ENCODE data around the gene OR4D6. TPM values are rescaled to one million over a fixed set of nuclear protein-coding genes. Genes with fewer than 3 reads are reported as not detected.

OR4D6 gene
- total RNA-seq, 1 donor from 2014 or later: not detected

DNA sequence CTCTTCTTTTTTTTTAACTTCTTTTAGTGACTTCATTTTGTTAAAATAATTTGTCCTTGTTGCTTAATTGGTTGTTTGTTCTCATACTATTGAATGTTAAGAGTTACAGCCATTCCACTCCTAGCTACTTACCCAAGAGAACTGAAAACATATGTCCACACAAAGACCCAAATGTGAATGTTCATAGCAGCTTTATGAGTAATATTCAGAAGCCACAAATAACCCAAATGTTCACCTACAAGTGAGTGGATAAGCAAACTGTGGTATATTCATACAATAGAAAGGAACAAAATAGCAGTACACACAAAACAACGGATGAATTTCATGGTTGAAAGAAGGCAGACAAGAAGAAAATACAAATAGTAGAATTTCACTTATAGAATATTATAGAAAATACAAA, 45.2 kb downstream of the OR4D6 start:
- intact Hi-C loops (cut with DNase I): no loop called here
- DNase-seq (ENCODE audit: low spot score): no peak

DNA sequence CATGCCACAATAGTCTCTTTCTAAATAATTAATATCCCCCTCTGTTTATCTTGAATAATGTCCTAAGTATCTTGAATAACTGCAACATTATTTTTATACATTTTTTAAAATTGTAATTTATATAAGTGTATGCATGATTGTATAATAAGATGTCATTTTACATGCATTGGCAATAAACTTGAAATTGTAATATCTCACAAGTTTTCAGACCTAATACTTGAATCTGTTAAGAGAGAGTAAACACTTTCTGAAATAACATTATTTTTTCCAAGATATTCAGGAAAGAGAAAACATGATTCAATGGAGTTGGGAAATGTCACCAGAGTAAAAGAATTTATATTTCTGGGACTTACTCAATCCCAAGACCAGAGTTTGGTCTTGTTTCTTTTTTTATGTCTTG, 46.5 kb downstream of the OR4D6 start, which contains the start of gene OR4D11:
Gene OR4D11 (plus strand): TSS at position 301 of the 400 bp plus-strand sequence. CDS start 0 bp downstream, at position 301.
- DNase-seq (ENCODE audit: low spot score): no peak
- intact Hi-C loops (cut with DNase I): no loop called here

Other genes starting within 250 kb of the OR4D6 start
- 4.3 TPM for gene MPEG1, start 244.0 kb upstream of the OR4D6 start, total RNA-seq
- gene OR5AN1, start 98.1 kb upstream of the OR4D6 start, total RNA-seq: not detected
- not detected for gene OR5A2, start 30.5 kb upstream of the OR4D6 start, total RNA-seq
- not detected for gene OR5A1, start 20.5 kb upstream of the OR4D6 start, total RNA-seq
- not detected for gene OR4D10, start 16.4 kb downstream of the OR4D6 start, total RNA-seq
- gene OR4D11, start 46.6 kb downstream of the OR4D6 start, total RNA-seq: not detected
- gene OR4D9, start 54.6 kb downstream of the OR4D6 start, total RNA-seq: not detected
- gene OSBP, start 158.8 kb downstream of the OR4D6 start, total RNA-seq: 35.1 TPM
- 23.4 TPM for gene PATL1, start 212.1 kb downstream of the OR4D6 start, total RNA-seq

Data from cardiac septum (tissue), 1 donor.